Right cardiac atrium (tissue), 5 donors: ENCODE results near the gene SLTM. TPM values are rescaled to one million over a fixed set of nuclear protein-coding genes. Genes with fewer than 3 reads are reported as not detected.
A peak's percentile ranks its signal among the peaks of the same experiment; 100 is the strongest.
"Not testable (repeated sequence)": the region's sequence is repeated elsewhere in the genome, so short reads cannot be mapped to it uniquely, and the experiment has no call there.

Experiments used
- ATAC-seq, 2 donors: fragments of 200-7000 bp; cut with Tn5 transposase; one replicate each; pipeline versions ENCODE4 v1.8.0 to v1.9.1; 2020; ENCODE audit warnings: moderate library complexity in 2 of 2, mild to moderate bottlenecking in 1 of 2
- DNase-seq, 3 donors: peaks; one replicate each; pipeline ENCODE4 v3.0.0-alpha.2; 2020
- H3K27ac ChIP-seq: one replicate; pipeline ENCODE4 v1.5.1; 2013; ENCODE audit warnings: mild to moderate bottlenecking, low read length, control low read depth, moderate library complexity
- H3K27me3 ChIP-seq: one replicate; pipeline ENCODE4 v1.6.1; 2013; ENCODE audit not compliant: control insufficient read depth, insufficient read depth
- H3K4me1 ChIP-seq: one replicate; pipeline ENCODE4 v1.6.1; 2013; ENCODE audit warnings: low read length; ENCODE audit not compliant: control insufficient read depth, insufficient read depth
- H3K4me3 ChIP-seq: one replicate; pipeline ENCODE4 v1.5.1; 2013; ENCODE audit warnings: low read length, control low read depth
- H3K9me3 ChIP-seq: one replicate; pipeline ENCODE4 v1.6.1; 2013; ENCODE audit warnings: low read length; ENCODE audit not compliant: control insufficient read depth
- WGBS: extraction: QIAGEN DNeasy Blood & Tissue Kit; methylation state at CpG from one replicate; pipeline ENCODE4 v1.1.7; 2013; 5-methylcytosine and 5-hydroxymethylcytosine counted together
- intact Hi-C, 4 donors: fragments of 100-400 bp; cut with DNase I; formaldehyde crosslinking; loops; one replicate each; pipeline versions ENCODE4 v1.11.0 to v1.14.0; 2022 to 2023
- polyA plus RNA-seq: library from polyadenylated mRNA; stranded (reverse); fragments of 200-250 nt; gene quantifications from one replicate; pipeline ENCODE4 v1.2.3, GENCODE V29; 2013
- total RNA-seq, 4 donors: library from RNA; stranded (reverse); fragmentation: NEBNext Ultra II Directional; extraction: Animal tissue kit (Norgen Biotek cat#: 25700); gene quantifications; one replicate each; pipeline ENCODE4 v1.2.1, GENCODE V29; 2021
- donor health status: healthy with polysubstance abuse.
- donor health status: DM: no; HTN: yes; CAD: no.
- donor health status: DM: no; HTN: no; CAD: no.
- donor health status: DM: no; HTN: yes; CAD: no; lungs with severe emphysema.
- donor health status: DM: yes; HTN: yes; CAD: no.

SLTM gene
- total and polyA plus RNA-seq, 5 donors = 43.7 to 69.3 (median 53.7) TPM

DNA sequence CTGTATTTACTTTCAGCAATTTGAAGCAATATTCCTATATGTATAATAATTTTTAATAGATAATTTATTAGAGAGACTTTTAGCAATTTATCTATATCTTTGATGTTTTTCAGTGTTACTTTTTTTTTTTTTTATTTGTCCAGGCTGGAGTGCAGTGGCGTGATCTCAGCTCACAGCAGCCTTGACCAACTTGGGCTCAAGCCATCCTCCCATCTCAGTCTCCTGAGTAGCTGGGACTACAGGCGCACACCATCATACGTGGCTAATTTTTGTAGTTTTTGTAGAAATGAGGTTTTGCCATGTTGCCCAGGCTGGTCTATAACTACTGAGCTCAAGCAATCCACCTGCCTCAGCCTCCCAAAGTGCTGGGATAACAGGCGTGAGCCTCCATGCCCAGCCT is 25.3 kb upstream of the SLTM start:
- intact Hi-C loops = no loop called here
- no peak overlapping the region for H3K4me3 ChIP-seq
- 91% methylated on average over 4 of the region's 4 CpGs for WGBS

DNA sequence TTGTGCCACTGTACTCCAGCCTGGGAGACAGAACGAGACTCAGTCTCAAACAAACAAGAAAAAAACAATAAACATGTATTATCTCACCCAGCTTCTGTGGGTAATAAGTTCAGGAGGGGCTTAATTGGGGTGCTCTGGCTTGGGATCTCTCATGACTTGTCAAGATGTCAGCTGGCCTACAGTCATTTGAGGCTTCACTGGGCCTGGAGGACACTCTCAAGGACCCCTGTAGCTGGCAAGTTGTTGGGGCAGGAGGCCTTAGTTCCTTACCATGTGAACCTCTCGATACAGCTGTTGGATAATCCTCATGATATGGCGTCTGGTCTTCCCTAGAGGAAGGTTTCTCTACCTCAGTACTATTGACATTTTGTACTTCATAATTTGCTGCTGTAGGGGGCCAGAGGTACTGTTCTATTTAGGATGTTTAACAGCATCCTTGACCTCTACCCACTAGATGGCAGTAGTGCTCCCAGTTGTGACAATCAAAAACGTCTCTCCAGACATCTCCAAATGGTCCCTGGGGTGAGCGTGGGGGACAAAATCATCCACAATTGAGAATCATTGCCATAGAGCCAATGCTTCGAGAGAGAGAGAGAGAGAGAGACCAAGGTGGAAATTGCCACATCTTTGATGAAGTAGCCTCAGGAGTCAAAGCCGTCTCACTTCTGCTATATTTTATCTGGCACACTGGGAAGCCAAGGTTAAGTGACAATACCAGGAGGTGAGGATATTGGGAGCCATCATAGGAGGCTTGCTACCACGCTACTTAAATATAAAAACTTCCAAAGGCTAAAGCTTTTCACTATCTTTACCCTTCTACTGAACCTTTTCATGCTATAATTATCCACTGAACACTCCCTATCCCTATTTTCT is 23.9 kb upstream of the SLTM start:
- ATAC-seq (peak; percentile 51 to 79), DNase-seq (no peak)
- H3K4me3 ChIP-seq = no peak overlapping the region
- H3K4me1 ChIP-seq = no peaks in the 10 kb centered on the region
- no peaks in the 10 kb centered on the region for H3K27me3 ChIP-seq
- H3K9me3 ChIP-seq = no peaks in the 10 kb centered on the region
- WGBS = 31% methylated on average over 8 of the region's 8 CpGs
- H3K27ac ChIP-seq = no peak overlapping the region
- intact Hi-C loops = no loop called here

More for the DNA sequence above, 25.3 kb upstream of the SLTM start:
- Histone ChIP-seq H3K27me3 (no peaks in the 10 kb centered on the region), H3K9me3 (no peaks in the 10 kb centered on the region), H3K4me1 (no peaks in the 10 kb centered on the region), H3K27ac (no peak overlapping the region)
- no peak for DNase-seq
- ATAC-seq = no peak

DNA sequence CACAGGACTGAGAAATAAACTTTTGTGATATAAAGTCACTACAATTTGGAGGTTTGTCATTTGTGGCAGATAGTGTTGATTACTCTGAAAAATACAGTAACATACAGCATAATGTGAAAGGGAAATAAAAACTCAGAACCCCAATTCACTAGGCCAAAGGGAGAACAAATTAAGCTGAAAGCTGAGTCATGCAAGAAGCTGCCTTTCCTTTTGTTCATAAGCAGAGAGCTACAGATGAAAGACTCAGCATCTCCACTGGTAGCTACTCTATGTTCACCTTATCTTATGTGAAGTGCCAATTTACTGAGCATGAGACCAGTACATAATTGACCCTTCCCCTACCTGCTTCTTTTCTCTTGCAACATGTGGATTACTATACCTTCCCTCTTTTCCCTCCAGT is 19.3 kb upstream of the SLTM start:
- H3K27me3 ChIP-seq = no peaks in the 10 kb centered on the region
- intact Hi-C loops = no loop called here
- no peak overlapping the region for H3K4me3 ChIP-seq
- DNase-seq (no peak), ATAC-seq (no peak)
- no peaks in the 10 kb centered on the region for H3K4me1 ChIP-seq
- no peaks in the 10 kb centered on the region for H3K9me3 ChIP-seq
- no peak overlapping the region for H3K27ac ChIP-seq

DNA sequence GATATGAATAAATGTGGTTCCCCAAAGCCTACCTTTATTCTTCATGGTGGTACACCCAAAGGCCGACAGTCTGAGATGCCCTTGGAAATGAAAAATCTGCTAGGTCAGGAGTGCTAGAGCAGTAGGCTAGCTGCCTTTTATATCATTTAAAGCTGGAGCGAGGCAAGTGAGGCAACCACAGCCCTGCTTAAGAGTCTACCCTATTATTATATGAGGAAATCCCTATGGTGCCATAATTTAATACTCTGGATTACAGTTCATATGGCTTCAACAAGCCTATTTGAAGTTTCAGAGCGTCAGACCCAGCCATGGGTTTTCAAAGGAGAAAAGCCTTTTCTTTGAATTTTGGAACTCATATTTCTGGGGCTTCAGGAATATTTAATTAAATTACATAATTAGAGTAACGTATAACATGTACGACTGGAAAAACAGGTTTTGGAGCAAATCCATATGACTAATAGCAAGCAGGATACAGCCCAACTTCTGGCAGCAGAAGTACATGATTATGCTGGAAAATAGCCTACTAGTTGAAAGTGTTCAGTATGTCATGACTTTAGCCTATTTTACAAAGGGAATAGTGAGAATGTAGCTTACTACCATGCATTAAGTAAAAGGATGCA is 18.0 kb upstream of the SLTM start:
- intact Hi-C loops = no loop called here
- peak; percentile 40 to 45 for ATAC-seq

DNA sequence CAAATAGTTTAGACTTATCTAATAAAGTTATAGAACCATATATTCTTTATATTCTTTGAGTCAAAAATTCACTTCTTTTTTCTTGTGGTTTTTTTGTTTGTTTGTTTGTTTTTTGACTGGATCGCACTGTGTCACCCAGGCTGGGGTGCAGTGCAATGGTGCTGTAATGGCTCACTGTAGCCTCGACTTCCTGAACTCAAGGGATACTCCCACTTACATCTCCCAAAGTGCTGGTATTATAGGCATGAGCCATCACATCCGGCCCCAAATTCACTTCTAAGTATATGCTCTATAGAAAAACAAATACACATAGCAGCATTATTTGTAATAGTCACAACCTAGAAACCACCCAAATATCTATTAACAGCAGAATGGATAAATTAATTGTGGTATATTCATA is 13.7 kb upstream of the SLTM start:
- Histone ChIP-seq H3K27ac (no peak overlapping the region), H3K27me3 (no peaks in the 10 kb centered on the region), H3K9me3 (no peaks in the 10 kb centered on the region), H3K4me1 (no peaks in the 10 kb centered on the region), H3K4me3 (no peak overlapping the region)
- ATAC-seq = no peak
- intact Hi-C loops = no loop called here
- DNase-seq = no peak
- 72% methylated on average over 3 of the region's 3 CpGs for WGBS

More for the DNA sequence above, 18.0 kb upstream of the SLTM start:
- Histone ChIP-seq H3K27ac (no peak overlapping the region), H3K4me1 (no peaks in the 10 kb centered on the region), H3K27me3 (no peaks in the 10 kb centered on the region), H3K4me3 (no peak overlapping the region), H3K9me3 (no peaks in the 10 kb centered on the region)
- no peak for DNase-seq
- WGBS = 59% methylated on average over 5 of the region's 5 CpGs

DNA sequence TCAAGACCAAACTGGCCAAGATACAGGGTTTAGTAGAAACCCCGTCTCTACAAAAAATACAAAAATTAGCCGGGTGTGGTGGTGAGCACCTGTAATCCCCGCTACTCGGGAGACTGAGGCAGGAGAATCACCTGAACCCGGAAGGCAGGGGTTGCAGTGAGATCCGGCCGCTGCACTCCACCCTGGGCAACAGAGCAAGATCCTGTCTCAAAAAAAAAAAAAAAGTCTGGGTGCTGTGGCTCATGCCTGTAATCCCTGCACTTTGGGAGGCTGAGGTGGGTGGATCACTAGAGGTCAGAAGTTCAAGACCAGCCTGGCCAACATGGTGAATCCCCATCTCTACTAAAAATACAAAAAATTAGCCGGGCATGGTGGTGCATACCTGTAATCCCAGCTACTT is 1.5 kb upstream of the SLTM start:
- H3K9me3 ChIP-seq, H3K27me3 ChIP-seq, DNase-seq, intact Hi-C loops, H3K4me1 ChIP-seq, ATAC-seq, H3K4me3 ChIP-seq, H3K27ac ChIP-seq: not testable (repeated sequence)
- WGBS = 97% methylated on average over 8 of the region's 8 CpGs

DNA sequence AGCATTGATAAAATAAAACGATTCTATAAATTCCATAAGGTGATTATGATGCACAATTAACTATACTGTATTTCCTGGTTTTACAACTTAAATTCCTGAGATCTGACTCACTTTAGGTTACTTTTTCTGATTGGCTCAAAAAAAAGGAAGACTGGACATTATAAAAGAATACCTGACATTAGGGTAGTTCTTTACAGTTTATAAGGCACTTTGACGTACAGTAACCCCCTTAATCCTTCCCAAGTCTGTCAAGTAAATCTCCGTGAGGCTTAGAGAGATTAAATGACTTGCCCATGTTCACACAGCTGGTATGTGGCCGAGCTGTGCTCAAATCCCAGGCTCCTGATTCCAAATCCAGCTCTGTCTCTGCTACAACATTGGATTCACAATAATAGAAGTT is 1.0 kb upstream of the SLTM start:
- Histone ChIP-seq H3K4me1 (no peaks in the 10 kb centered on the region), H3K27me3 (no peaks in the 10 kb centered on the region), H3K4me3 (no peak overlapping the region), H3K27ac (no peak overlapping the region), H3K9me3 (no peaks in the 10 kb centered on the region)
- ATAC-seq (no peak), DNase-seq (no peak)
- WGBS = 75% methylated on average over 4 of the region's 4 CpGs
- intact Hi-C loops = no loop called here

DNA sequence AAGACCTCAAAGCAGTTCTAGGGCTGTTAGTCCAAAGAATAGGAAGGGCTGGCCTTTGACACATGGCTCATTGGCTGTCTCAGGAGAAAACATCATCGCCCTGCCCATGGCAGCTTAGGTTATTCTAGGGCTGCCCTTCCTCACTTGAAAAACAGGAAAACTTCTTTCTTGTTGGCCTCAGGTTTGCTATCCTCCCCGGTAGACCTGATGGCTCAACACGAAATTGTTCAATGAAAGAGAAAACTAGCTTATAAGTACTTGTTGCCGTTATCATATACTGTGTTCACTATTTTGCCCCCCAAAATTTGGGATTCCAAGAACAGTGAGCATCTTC is 602 bp upstream of the SLTM start:
- Histone ChIP-seq H3K4me1 (no peaks in the 10 kb centered on the region), H3K9me3 (no peaks in the 10 kb centered on the region), H3K27ac (peak overlapping the region; percentile 94), H3K4me3 (peak overlapping the region; percentile 40), H3K27me3 (no peaks in the 10 kb centered on the region)
- 23% methylated on average over 4 of the region's 4 CpGs for WGBS
- DNase-seq = no peak
- intact Hi-C loops = no loop called here
- ATAC-seq = no peak

DNA sequence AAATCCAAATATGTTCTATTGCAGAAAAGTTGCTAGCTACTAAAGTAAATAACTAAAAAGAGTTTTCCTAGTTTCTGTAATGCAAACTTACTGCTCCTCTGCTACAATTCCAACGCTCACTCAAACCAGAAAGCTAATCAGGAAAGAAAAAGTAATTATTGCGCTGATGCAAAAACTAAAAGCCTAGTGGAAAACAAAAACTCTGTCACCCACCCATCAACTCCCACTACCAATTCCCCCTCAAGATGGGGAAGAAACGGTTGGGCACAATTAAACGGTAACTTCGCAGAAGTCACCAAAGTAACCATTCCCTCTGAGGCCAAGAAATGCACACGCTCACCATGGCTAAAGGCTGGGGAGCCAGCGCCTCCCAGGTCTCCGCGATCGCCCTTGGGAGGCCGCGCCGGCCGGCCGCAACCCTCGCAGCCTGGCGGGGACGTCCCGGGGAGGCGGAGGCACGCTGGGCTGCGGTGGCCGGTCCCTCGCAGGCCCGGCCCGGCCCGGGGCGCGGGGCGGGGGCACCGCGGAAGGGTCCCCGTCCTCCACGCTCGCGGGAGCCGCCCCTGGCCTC is 684 bp downstream of the SLTM start:
- intact Hi-C loops = no loop called here
- ATAC-seq (peak; percentile 67 to 69), DNase-seq (peak in 1 of 3 donors; percentile 83)
- no peaks in the 10 kb centered on the region for H3K27me3 ChIP-seq
- no peaks in the 10 kb centered on the region for H3K4me1 ChIP-seq
- peak overlapping the region; percentile 78 for H3K4me3 ChIP-seq
- peak overlapping the region; percentile 94 for H3K27ac ChIP-seq
- H3K9me3 ChIP-seq = no peaks in the 10 kb centered on the region
- under 1% methylated on average over 37 of the region's 37 CpGs for WGBS

DNA sequence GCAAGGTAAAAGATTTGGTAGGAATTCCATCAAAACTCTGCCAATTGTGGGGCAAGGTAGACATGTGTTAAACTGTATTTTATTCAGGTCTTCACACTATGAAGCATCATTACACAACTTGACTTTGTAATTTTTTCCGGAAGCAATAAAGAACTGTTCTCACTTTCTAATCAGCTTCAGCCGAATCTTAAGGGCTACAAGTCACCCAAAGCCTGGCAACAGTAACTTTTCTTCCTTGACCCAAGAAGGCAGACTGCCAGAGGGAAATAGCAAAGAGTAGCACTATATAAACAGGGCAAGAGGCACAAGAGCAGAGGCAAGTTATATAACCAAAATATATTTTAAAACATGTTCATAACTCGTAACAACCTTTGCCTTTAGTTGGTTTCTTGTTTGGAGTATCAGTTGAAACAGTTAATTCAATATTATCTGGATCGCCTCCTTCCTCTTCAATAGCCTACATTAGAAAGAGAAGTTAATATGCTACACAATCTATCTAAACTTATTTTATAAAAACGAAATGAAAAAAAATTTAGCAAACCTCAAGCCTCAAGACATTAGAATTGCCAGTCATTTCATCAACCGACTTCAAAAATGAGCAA is 1.4 kb downstream of the SLTM start:
- intact Hi-C loops = no loop called here

DNA sequence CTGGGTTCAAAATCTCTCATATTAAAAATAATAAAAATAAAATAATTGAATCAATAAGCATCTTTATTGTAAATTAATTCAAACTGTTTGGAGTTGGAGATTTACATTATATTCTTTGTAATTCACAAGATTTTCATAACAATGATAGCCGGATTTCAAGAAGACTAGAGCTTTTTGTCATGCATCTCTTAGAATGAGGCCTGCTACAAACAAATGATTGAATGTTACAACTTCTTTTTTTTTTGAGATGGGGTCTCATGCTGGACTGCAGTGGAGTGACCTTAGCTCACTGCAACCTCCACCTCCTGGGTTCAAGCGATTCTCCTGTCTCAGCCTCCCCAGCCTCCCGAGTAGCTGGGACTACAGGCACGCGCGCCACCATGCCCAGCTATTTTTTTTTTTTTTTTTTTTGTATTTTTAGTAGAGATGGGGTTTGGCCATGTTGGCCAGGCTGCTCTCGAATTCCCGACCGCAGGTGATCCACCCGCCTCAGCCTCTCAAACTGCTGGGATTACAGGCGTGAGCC is 3.5 kb downstream of the SLTM start:
- no peak for ATAC-seq
- Histone ChIP-seq H3K4me3 (no peak overlapping the region), H3K9me3 (no peaks in the 10 kb centered on the region), H3K27ac (no peak overlapping the region), H3K27me3 (no peaks in the 10 kb centered on the region), H3K4me1 (no peaks in the 10 kb centered on the region)
- DNase-seq = no peak
- intact Hi-C loops = loop anchor here in 1 of 4 donors (2.0 kb wide), 1 partner anchor 41 kb away; no protein-coding TSS in a partner anchor
- WGBS = 94% methylated on average over 11 of the region's 11 CpGs

More for the DNA sequence above, 1.4 kb downstream of the SLTM start:
- Histone ChIP-seq H3K9me3 (no peaks in the 10 kb centered on the region), H3K4me1 (no peaks in the 10 kb centered on the region), H3K27ac (no peak overlapping the region), H3K4me3 (peak overlapping the region; percentile 78), H3K27me3 (no peaks in the 10 kb centered on the region)
- DNase-seq (no peak), ATAC-seq (no peak)
- 2% methylated on average over 6 of the region's 6 CpGs for WGBS
